Hepatic stellate cell (primary cell): ENCODE data around the gene CNOT8.
"Not testable (repeated sequence)": the region's sequence is repeated elsewhere in the genome, so short reads cannot be mapped to it uniquely, and the experiment has no call there.

Experiments used
- DNase-seq: peaks from one replicate; pipeline ENCODE4 v3.0.0; 2011; ENCODE audit warnings: low spot score

CNOT8 gene

DNA sequence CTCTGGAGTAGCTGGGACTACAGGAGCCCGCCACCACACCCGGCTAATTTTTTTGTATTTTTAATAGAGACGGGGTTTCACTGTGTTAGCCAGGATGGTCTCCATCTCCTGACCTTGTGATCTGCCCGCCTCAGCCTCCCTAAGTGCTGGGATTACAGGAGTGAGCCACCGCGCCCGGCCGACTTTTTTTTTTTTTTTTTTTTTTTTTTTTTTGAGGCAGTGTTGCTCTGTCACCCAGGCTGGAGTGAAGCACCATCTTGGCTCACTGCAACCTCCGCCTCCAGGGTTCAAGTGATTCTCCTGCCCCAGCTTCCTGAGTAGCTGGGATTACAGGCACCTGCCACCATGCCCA lies 22.8 kb upstream of the CNOT8 start:
- not testable (repeated sequence) for DNase-seq

DNA sequence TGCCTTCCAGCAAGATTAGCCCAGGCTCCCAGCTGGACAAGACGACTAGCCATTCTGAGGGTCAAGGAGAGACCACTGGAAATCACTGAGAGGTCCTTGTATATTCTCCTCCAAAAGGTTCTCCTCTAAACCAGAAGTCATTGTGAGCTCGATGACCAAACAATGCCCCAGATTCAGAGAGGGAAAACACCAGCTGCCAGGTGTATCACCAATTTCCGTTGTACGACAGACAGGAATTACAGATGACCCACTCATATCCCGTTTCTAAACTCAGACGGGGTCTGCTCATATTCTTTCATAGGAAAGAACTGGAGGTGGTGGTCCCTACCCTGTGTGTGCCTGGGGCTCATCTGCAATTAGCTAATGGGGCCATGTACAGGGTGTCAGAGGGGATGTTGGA lies 22.2 kb upstream of the CNOT8 start:
- no peak for DNase-seq

DNA sequence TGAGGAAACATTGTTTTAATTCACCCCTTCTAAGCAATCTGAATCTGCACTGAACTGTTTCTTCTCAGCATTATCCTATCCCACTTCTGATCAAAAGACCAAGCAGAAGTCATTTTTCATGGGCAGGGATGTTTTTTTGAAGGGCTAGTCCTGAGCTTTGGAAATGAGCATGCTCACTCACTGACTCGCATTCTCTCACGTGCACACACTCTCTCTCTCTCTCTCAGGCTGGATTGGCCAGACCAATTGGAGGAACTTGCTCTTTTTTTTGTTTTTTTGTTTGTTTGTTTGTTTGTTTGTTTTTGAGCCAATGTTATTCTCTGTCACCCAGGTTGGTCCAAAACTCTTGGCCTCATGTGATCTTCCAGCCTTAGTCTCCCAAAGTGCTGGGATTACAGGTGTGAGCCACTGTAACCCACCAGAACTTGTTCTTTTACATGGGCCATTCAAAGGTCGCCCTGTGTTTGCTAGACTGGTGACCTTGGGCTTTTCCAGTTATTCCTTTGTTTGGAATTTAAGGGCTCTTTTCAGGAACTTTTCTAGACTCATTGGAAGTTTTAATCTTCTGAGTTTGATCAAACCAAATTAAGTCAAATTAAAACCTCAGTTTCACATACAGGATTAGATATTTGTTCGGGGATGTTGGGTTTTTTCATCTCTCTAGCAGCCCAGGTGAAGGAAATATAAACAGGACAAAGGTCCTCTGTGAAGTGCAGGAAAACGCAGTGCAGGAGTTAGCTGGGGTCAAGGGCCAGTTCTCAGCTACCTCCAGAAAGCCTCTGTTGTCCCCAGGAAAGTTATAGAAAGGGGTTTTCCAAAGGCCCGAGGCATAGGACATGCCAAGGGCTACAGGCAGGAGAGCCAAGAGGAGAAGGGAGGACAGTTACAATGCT lies 21.2 kb upstream of the CNOT8 start:
- no peak for DNase-seq

DNA sequence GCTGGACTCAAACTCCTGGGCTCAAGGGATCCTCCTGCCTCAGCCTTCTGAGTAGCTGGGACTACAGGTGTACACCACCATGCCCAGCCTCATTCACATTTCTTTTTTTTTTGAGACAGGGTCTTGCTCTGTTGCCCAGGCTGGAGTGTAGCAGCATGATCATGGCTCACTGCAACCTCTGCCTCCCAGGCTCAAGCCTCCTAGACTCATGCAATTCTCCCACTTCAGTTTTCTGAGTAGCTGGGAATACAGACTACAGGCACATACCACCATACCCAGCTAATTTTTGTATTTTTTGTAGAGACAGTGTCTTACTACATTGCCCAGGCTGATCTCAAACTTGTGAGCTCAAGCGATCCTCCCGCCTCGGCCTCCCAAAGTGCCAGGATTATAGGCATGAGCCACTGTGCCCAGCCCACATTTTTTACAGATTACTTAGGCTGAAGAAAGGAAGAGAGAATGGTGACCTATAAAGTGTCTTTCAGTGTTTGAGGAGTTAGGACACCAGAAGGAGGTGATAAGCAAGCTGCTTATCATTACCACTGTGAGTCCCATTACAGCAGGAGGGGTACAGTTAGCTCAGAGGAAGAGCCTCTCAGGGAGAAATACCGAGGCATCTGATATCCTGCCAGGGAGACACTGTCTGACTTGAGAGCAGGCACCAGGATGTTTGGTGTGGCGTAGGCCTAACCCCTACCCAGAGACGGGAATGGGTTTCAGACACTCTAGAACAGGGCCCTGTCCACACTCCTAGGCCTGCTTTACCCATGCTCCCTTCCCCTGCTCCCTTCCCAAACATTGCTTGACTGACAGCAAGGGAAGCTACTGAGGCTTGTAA lies 17.8 kb upstream of the CNOT8 start:
- no peak for DNase-seq

DNA sequence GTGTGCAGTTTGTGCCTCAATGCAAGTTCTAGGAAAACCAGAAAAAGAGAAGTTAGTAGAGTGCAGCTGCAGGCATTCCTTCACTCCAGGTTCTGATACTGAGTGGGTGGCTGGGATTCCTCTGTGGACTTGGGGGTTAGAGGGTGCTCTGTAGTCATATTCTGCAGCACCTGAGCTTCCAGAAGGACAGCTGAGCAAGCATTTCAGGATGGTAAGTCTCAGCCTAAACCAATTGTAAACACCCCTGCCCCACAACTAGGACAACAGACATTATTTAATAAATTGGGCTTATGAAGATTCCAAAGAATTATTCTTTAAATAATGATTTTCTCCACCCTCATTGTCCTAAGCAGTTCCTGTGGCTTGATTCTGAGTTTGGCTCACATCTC lies 17.2 kb upstream of the CNOT8 start:
- no peak for DNase-seq

DNA sequence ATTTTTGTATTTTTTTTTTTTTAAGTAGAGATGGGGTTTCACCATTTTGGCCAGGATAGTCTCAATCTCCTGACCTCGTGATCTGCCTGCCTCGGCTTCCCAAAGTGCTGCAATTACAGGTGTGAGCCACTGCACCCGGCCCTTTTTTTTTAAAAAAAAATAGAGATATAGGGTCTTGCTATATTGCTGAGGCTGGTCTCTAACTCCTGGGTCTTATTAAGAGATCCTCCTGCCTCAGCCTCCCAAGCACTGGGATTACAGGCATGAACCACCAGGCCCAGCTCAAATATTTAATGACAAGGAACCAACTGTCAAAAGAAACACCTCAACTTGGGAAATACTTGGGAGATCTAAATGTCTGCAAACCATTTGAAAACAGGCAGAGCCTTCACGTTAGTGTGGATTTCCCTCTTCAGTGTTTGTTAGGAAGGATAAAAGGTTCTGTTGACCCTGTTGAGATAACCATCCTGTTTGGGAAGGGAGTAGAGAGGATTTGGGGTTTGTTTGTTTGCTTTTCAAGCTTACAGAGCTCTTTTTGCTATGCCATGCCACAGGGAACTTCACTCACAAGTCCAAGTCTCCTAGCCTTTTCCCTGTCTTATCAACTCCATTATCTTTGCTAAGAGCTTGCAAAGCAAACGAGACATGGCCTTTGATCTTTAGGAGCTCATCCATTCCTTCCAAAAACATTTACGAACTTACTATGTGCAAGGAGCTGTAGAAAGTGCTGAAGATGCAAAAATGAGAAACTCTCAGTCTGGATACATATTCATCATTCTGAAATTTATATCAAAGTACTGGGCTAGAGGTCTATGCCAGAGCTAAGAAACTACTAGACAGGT lies 15.5 kb upstream of the CNOT8 start:
- DNase-seq: no peak

DNA sequence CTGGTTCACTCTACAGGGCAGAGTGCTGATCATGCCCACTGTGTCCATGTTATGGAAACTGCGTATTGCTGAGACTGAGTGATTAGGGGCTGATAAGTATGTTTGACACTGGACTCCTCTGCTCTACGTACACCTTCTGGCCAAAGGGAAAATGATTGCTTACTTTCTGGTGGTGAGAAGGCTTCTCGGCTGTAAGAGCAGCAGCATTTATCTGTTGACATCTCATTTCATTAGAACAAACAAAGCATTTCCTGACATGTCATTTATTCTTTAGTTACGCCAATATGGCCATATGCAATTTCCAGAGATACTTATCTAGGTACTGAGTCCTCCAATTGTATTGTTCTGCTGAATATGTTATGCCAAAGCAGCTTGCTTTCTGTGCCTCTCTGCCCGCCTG lies 13.6 kb upstream of the CNOT8 start:
- DNase-seq: no peak

DNA sequence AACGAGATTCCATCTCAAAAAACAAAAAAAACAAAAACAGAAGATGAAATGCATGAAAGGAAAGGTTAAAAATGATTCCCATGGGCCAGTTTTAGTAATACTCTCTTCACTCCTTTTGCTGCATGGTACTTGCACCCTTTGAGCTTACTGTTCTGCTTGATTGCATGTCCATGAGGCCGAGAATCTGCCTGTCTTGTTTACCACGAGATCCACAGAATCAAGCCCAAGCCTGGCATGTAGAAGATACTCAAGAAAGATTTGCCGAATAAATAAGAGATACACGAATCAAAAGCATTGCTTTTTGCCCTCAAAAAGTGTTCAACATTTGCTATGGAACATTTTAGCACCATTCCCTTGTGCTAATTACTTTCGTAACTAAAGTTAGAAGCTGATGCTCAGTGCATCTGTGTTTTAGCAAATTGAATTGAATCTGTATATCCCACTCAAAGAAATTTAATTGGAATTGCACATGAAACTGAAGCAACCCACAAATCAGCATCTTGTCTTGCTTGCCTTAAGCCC lies 9.1 kb upstream of the CNOT8 start:
- no peak for DNase-seq

DNA sequence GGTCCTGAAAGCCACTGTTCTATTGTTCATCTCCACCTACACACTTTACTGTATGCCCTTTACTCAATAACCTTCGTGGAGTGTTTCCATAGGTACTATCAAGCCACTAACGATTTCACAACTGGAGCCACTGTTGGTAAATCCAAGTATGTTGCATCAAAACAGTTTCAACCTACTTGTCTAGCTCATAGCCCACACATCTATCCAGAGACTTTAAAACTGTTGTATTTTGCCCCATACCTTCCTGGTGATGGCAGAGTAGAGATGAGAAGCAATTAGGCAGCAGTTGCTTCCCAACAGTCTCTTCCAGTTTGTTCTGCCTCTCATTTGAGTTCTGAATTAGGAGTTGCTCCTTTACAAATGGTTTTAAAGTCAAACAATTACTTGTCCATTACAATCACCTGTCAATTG lies 8.6 kb upstream of the CNOT8 start:
- DNase-seq: no peak

DNA sequence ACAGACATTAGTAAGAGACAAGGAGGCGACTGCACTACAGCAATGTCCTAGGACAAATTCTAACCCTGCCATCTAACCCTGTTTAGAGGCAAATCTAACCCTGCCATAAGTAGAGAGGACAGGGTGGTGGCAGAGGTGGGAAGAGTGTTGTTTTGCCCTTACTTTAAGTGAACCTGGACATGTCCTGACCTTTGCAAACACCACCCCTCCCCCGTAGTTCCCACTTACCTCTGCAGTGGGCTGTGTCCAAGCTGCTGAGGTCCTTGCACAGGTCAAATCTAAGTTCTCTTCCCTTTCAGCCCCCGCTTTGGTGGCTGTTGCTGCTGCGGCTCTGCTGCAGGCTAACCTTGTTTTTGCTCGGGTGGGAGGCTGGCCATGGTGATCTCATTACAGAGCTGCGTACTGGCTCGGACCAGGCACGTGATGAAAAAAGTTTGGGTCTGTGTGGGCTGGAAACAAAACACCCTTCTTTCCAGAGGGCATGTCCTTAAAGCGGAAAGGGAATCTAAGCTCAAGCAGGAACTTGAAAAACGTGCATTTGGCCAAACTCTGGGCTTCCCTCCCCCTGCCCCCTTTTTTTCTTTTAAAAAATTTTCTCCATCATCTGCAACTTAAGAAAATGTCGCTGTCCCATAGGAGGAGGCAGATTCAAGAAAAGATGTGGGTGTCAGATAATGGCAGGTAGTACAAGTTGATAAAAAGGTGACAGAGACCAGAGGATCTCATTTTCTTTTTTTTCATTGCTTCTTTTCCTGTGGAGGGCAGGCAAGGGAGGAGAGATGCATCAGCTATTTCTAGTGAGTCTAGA lies 8.0 kb upstream of the CNOT8 start, which contains the start of gene FAXDC2:
Gene FAXDC2, minus strand, starts transcription at position 349 of the 808 bp plus-strand sequence. CDS start 12,425 bp downstream, outside the sequence.
- peak; percentile 81 for DNase-seq

DNA sequence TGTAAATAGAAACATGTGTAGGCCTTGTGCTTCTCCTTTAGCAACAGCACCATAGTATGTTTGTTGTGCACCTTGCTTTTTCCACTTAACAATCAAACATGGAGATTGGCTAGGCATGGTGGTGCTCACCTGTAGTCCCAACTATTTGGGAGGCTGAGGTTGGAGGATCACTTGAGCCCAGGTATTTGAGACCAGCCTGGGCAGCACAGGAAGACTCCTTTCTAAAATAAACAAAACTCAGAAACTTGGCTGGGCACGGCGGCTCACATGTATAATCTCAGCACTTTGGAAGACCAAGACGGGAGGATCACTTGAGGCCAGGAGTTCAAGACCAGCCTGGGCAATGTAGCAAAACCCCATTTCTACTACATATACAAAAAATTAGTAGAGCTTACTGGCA lies 7.1 kb upstream of the CNOT8 start:
- no peak for DNase-seq

DNA sequence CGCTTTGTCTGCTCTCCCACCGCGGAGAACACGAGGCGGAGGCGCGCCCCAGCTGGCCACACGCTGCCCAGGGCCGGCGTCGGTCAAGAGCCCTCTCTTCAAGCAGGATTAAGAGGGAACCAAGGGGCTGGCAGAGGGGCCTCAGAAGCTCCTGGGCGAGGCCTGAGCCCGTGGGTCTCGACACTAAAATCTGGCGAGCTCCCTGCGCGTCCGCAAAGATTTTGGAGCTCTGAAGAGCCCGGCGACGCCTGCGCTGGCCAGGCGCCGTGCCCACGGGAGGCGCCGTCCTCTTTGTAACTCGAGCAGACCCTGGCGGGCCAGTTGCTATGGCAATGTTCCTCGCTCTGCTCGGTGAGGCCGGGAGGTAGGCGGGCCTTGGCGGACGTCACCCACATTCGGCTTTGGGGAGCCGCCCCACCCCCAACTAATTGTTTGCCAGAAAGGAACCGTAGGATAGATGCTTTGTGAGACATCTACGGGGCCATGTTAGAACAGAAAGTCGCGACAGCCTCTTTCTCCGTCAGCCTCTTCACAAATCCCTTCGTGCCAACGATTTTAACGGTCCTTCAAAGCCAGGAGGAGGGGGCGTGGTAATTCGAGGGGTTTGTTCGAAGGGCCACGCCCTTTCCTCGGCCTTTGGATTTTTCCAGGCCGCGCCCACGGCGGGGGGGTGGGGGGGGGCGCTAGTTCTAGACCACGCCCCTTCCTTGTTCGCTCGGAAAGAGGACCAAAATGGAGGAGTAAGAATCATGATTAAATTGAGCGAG lies 714 bp upstream of the CNOT8 start:
- DNase-seq: peak; percentile 90

DNA sequence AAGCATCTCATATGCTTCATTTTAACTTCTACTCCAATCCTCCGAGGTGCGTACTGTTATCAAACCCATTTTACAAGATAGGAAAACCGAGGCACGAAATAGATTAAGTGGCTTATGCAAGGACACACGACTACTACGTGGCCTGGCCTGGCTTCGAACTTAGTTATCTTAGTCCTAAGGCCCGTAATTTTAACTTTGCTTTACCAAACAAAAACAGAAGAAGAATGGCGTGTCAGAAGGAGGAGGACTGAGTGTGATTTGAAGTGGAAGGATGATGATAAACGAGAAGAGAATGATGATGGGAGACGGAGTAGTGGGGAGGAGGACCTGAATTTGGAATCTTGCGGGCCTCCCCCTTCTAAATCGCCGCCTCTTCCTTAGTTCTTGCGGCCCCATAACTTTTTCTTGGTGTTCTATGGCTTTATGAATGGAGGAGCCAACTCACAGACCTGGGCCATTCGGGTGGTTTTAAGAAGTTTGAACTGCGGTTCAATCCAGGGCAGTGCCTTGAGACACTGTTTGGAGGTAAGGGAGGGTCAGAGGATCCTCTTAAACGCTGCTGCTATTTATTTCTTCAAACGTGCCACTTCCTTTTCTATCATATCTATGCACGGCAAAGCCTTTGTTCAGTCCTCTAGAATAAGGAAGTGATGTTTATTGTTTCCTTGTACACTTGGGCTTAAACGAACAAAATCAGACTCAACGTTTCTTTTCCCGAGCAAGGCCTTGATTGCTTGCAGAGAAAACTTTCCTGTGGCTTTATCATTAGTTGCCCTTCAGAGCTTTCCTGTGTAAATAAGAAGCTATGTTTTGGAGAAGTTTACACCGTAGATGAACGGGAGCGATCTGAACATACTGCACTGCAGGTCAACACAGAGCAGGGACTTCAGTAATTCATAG lies 795 bp downstream of the CNOT8 start:
- no peak for DNase-seq

DNA sequence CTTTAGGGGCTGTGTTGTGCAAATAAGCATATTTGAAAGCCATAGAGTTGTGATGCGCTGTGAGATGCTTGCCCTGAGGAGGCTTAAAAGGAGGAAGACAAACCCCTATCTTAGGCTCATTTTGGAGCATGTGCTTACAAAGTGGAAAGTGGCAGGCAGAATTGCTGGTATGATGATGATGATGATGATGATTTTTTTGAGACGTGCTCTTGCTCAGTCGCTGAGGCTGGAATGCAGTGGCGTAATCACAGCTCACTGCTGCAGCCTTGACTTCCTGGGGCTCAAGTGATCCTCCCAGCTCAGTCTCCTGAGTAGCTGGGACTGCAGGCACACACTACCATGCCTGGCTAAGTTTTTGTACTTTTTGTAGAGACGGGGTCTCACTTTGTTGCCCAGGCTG lies 1.7 kb downstream of the CNOT8 start:
- no peak for DNase-seq

DNA sequence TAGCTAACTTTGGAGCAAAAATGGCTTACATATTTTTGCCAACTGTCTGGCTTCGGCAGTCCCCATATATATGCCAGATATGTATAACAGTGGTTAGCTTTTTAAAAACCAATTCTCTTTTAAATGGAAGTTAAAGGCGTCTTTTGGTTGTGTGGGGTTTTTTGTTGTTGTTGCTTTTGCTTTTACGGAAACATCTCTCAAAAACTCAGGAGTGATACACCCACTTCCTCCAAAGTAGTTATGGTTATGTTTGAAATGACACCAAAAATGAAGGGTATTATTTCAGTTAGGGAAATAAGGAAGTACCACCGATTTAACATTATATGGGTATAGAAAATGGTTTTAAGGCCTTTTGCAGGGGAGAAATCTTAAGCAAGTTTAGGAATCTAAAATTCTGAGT lies 2.3 kb downstream of the CNOT8 start:
- no peak for DNase-seq

DNA sequence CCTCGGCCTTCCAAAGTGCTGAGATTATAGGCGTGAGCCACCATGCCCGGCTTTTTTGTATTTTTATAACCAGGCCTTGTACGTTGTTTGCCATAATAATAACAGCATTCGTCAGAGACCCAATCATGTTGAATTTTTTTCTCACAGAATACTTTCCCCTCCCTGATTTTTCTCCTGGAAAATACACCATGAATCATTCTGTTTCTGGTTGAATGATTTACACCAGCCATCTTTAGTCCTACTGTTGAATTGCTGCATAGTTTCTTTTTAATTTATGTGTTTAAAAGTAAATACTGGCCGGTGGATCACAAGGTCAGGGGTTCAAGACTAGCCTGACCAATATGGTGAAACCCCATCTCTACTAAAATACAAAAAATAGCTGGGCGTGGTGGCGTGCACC lies 3.5 kb downstream of the CNOT8 start:
- no peak for DNase-seq

DNA sequence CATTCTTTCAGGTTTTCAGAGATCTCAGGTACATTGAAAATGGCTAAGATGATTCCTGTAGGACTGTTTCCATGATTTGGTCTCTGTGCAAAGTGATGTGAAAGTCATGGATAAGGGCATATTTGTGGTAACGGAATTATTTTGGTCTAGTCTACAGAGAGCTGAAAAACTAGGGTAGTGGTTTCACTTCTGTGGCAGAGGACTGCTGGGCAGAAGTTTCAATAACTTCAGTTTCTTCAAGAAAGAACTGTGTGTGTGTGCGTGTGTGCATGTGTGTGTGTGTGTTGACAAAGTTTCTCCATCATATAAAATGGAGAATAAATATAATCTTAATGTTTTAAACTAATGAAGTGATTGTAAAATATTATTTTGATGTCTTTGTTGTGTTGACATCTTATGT lies 4.3 kb downstream of the CNOT8 start:
- no peak for DNase-seq

DNA sequence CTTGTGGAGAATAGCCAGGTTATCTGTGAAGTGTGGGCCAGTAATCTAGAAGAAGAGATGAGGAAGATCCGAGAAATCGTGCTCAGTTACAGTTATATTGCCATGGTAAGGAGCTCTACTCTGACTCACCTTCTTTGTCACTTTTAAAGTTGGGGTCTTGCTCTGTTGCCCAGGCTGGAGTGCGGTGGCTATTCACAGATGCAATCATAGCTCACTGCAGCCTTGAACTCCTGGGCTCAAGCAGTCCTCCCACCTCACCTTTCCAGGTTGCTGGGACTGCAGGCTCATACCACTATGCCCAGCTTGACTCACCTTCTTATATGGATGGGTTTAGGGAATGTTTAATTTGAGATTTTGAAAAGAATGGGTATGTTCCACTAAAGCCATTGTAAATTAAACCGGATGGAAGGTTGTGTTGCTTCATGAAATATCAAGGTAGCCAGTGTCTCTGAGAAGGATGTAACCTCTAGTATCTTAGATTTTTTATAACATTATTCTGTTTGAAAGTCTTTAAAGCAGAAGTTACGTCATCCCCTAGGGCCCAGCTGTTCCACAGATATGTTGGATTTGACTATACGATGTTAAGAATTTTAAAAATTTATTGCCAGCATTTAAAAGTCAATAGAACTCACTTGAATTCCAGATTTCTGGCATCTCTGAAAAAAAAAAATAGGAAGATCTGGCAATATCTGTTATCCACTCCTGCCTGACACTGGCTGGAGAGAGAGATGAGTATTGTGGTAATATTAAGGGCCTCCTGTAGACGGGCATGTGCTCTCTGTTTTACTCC lies 5.1 kb downstream of the CNOT8 start:
- DNase-seq: no peak
